Dedifferentiated amniotic fluid mesenchymal stem cell (primary cell): ENCODE results near the gene ERMAP.
"Not testable (repeated sequence)": the region's sequence is repeated elsewhere in the genome, so short reads cannot be mapped to it uniquely, and the experiment has no call there.

Experiments
- DNase-seq: peaks from one replicate; pipeline ENCODE4 v3.0.0-alpha.2; 2016; ENCODE audit errors: extremely low spot score

ERMAP gene

DNA sequence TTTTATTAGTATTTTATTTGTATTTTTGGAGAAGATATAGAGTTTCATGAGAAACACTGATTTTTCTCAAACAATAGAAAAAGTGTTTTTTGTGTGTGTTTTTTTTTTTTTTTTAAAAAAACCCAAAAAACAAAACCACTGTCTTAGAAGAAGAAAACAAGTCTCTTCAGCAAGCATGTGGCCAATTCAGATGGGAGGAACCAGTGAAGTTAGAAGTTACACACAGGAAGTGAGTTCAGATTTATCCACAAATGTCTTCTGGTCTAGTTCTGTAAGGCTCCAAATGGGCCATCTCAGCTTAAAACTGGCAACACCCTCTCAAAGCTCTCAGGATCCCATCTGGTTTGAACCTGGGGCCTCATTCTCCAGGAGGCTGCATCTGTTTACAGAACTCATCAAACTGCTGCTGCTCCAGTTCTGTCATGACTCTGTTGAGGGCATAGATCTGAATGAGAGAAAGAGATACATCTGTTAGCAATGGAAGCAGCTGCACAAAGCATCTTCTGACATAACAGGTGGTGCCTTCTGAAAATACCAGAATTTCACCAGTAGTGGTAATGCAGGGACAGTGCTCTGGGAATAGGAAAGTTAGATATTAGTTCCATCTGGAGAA is 9.8 kb upstream of the ERMAP start:
- DNase-seq, result no peak

DNA sequence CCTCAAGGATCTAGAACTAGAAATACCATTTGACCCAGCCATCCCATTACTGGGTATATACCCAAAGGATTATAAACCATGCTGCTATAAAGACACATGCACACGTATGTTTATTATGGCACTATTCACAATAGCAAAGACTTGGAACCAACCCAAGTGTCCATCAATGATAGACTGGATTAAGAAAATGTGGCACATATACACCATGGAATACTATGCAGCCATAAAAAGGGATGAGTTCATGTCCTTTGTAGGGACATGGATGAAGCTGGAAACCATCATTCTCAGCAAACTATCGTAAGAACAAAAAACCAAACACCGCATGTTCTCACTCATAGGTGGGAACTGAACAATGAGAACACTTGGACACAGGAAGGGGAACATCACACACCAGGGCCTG is 2.1 kb upstream of the ERMAP start:
- not testable (repeated sequence) for DNase-seq

DNA sequence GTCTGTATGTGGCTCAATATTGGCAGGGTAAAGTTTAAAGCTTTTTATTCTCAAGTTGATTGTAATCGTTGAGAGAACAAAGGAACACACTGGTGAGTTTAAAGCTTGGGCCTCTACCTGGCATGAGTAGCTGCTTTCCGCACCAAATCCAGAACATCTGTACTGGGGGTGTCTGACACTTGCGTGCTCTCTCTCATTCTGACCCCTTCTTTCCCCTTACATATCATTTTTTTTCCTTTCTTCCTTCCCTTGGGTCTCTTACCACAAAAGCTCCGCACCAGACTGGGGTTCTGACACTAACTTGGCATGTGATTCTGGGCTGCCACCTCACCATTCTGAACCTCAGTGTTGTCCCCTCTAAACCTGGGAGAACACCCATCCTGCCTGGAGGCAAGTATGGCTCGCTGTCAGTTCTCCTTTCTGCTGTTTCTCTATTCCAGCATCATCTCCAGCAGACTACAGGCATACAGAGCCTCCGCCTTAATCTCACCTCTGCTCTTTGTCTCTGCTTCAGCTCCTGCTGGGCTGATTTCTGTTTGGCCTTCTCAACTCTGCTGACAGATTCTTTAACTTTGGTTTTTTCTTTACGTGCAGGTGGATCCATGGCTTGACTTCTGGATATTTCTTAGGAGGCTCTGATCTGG is 859 bp upstream of the ERMAP start:
- no peak for DNase-seq

DNA sequence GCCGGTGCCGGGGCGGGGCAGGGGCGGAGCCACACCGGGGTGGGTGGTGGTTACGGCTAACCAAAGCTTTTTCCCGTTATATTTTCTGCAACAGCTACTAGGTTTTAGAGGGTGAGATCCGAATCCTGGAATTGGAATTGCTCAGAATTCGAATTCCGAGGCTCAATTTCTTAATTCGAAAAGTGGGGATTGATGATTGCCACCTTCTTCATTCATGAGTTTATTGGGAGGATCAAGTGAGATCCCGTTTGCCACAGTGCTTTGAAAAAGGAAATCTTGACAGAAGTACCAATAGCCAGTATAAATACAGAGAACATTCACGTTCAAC is 482 bp downstream of the ERMAP start:
- no peak for DNase-seq

DNA sequence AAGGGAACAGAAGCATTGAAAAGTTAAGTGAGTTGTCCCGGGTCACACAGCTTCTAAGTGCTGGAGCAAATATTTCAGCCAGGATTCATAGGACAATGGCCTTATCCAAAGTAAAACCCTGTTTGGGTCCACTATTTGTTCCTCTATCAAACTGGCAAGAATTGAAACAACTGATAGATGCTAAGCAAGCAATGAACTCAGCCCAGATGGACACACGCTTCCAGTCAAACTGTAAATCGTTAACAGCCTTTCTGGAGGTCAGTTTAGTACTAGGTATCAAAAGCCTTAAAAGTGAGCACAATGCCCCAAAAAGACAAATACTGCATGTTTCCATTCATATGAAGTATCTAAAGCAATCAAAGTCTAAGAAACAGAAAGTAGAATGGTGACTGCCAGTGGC is 1.1 kb downstream of the ERMAP start:
- DNase-seq, result no peak

DNA sequence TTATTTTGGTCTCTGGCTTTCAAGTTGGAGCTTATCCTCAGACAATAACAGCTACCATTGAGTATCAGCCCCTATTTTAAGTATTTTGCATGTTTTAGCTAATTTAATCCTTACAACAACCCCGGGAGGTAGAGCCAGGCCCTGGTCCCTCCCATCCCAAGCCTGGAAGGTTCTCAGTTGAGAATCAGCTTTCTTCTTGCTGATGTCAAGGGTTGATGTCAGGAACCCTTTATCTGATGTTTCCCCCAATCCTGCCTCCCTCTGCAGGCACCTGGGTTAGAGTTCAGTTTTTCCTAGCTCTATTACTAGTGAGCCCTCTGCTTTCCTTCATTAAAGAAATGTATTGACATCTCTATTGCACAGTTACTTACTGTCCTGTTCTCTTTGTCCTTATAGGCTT is 3.9 kb downstream of the ERMAP start:
- no peak for DNase-seq

DNA sequence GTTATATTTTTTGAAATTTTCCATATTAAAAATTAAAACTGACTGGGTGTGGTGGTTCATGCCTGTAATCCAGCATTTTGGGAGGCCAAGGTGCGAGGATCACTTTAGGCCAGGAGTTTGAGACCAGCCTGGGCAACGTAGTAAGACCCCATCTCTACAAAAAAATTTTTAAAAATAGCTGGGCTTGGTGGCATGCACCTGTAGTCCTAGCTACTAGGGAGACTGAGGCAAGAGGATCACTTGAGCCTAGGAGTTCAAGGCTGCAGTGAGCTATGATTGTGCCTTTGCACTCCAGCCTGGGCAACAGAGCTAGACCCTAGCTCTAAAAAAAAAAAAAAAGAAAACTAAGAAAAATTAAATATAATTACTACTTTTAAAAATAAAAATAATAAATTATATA is 4.8 kb downstream of the ERMAP start:
- DNase-seq, result no peak

DNA sequence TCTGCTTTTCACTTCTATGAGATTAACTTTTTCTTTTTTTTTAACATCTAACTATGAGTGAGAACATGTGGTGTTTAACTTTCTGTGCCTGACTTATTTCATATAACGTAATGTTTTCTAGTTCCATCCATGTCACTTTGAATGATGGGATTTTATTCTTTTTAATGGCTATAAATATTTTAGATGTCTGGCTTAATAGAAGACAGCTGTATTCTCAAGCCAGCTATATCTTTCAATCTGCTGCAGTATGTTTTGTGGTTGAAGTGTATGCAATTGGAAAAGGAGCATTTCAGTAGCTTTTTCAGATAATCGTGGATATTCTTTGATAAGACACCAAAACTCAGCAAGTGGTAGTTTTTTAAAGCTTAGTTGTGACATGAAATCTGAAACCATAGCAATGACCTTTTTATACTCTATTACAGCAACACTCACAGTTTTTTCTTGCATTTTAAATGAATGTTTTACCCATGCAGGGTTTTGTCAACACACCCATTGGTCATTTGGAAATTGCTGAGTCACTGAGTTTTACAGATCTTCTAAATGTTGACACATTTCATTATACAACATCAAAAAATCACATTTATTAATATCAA is 6.0 kb downstream of the ERMAP start:
- DNase-seq, result peak; percentile 60

DNA sequence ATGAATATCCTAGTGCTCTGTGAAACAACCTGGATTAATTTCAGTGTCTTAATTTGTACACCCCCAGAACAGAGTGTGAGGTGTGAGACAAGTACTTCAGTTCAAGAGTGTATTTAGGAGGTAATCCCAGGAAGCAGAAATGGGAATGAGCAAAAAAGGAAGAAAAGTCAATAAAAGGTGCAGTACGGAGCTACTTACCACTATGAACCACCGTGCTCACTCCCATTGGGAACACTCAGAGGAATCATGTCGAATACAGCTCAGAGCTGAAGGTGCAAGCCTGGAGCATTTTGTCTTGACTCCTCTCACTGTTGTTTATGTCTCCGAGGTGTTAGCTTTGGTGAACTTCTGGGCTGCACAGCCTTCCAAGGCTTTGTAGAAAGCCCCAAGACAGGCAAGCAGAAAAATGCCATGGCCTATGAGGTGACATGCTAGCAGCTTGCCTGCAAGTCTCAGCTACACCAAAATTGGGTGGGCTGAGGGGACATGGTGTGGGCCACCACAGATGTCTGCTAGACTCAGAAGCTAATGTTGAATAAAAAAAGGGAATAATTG is 7.6 kb downstream of the ERMAP start:
- no peak for DNase-seq

DNA sequence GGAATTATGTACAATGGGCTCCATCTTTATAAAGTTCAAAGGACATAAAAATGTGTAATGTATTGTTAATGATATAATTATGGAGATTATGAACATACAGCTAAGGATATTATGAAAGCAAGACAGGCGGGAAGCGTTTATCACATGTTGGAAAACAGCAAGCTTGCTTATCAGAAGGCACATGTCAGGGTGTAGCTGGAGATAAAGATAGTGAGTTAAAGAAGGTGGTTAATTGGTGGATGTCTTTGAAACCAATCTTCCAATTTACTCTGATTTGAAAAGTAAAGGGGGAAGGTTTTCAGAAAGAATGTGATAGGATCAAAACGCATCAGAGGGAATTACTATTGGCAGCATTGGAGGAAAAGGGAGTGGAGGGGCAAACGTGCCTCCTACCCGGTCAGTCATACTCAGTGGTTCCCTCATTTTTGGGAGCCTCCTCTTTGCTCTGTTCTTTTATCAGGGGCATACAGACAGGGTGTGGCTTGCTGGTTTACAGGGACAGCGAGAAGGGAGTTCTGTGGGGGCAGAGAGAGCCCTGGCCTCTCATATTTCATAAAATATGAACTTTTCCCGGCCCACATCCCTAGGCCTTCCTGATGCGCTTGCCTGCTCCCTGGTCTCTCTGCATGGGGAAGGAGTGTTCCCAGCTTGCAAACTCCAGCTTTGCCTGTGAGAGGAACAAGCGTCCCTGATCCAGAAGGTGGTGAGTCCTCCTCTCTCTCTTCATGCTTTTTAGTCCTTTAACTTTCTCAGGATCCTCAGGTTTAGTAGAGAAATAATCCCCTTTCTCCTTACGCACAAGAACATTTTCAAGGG is 8.3 kb downstream of the ERMAP start:
- DNase-seq, result no peak

DNA sequence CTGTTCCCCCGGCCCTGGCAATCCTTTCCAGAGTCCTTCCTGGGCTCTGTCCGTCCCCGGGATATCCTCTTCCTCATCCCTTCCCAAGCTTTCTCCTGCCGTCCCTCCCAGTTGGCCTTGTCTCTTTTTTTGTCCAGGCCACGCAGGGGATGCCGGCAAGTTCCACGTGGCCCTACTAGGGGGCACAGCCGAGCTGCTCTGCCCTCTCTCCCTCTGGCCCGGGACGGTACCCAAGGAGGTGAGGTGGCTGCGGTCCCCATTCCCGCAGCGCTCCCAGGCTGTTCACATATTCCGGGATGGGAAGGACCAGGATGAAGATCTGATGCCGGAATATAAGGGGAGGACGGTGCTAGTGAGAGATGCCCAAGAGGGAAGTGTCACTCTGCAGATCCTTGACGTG is 13.7 kb downstream of the ERMAP start:
- DNase-seq, result no peak

DNA sequence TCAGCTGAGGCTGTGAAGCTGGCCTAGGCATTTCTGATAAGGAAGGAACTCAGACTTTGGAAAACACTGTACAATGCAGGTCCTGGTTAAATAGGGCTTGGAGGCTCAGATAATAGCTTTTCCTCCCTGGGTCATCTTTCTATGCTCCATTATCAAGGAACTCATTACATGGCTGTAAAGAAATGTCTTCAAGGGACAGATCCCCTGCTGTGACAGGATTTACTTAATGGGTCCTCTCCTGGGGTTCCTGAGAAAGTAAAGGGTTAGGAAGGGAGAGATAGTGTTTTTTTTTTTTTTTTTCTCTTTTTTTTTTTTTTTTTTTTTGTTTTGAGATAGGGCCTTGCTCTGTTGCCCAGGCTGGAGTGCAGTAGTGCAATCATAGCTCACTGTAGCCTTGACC is 14.4 kb downstream of the ERMAP start:
- DNase-seq, result no peak

DNA sequence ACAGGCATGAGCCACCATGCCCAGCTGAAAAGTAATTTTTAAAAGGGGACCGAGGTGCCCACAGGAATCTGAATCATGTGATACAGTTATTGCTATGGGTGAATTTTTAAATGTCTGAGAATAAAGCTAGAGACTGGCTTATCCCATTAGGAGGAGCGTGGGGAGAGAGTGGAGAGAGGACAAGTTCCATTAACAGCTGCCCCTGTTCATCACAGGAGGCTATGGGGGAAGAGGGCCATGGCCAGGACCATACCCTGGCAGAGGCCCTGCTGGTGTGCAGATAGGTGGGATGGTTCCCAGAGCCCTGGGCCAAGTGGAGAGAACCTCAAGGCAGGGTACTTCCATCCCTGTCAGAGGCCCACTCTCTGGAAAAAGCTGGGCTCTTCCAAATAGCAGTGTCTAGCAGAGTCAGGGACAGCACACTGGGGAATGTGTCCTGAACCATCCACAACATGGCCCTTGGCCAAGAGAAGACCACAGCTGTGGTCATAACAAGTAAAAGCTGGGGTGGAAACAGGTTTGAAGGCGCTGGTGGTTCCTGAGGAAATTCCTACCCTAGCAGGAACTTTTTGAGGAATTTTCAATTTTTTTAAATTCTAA is 15.8 kb downstream of the ERMAP start:
- DNase-seq, result no peak

DNA sequence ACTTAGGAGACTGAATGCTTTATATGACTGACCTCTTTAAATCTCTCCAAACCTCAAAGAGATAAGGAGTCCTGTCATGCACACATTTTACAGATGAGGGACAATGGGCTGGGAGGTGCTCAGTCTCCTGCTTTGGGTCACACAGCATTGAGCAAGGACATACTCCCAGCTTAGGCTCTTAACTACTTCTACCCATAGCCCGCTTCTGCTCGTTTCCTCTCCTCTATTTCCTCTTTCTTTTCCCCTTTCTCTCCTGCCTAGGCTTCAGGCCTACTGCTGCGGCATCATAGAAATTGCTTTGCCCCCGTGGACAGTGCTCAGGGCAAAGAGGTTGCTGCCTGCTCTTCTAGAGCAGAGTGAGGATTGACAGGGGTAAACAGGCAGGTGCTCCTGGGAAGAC is 17.1 kb downstream of the ERMAP start:
- no peak for DNase-seq

DNA sequence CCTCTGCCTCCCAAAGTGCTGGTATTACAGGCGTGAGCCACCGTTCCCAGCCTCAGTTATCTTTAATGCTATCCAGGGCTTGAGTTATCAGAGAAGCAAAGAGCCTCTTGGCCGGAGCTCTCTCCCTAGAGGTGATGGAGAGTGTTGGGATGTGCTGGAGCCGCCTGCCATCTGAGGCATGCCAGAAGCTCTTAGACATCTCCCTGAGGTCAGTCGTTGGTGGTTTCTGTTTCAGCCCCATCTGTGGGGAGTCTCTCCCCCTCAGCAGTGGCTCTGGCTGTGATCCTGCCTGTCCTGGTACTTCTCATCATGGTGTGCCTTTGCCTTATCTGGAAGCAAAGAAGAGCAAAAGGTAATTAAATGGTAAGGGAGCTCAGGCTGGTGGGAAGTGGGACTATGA is 17.9 kb downstream of the ERMAP start:
- no peak for DNase-seq

DNA sequence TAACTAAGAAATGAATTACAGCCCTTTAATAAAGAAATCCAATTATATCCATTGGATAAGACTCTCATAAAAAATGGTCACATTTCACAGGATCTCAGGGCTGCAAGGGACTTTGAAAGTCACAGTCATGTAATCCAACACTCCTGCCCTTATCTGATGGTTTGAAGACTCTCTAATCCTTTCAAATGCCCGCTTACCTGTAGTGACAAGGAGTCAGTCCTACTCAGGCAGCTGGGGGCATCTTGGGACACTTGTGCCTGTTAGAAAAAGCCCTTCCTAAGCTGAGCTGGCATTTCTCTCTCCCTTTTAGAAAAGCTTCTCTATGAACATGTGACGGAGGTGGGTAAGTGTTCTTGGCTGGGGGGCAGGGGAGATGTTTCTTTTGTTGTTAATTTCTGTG is 18.5 kb downstream of the ERMAP start:
- no peak for DNase-seq

DNA sequence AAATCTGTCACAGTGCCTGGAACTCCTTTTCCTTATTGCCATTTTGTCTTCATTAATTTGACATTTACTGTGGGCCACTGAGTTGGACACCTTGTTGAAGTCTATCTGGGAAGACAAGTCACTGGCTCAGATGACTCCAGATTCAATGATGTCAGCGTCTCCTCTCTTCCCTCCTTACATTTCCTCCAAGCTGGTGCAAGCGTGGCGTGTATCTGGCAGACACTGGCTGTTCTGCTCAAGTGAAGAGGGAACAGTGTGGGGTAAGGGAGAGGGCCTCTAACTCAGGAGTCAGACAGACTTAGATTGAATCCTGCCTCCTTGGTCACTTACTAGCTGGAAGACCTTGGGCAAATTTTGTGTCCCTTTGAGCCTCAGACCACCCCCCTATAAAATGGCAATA is 20.8 kb downstream of the ERMAP start:
- DNase-seq, result no peak

DNA sequence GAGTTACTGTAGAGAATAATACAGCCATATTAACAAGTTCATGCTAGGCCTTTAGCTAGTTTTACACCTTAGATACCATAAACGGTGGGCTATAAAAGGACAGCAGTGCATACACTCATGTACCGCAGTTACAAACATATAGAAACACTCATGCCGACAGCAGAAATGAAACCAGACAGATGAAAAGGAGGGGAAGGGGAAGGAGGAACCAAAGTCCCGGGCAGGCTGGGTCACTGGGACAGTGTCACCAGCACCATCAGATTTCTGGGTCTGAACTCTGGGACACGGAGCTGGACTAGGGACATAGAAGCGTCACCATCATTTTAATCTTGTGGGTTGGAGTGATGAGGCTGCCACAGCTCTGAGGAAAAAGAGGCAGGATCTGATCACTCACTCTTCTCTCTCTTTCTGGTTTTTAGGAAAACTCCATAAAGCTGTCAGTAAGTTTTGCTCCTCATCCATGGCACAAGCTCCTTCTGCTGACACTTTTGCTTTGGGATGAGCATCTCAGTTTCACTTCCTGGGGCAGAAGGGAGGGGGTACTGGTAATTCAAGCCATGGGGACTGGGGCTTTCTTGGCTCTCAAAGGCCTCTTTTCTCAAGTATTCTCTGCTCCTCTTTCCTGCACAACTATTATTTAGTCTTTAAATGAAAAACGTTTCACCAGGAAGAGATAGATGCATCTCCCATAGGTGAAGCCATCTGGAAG is 21.7 kb downstream of the ERMAP start:
- no peak for DNase-seq

DNA sequence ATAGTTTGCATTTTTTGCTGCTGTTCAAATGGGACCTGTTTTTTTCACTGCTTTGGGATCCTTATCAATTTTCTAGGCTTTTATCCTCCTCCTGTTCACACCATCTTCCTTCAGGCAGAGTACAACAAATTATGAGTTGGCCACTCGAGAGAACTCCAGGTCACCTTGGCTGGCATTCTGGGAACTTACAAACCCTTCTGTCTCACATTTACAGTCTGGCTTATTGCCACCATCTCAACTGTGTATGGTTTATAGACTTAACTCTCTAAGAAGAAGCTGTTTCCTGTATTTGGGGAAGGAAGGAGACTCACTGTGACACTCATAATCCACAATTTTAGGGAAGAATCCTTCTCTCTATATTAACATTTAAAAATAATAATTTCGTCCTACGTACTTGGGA is 24.1 kb downstream of the ERMAP start:
- DNase-seq, result no peak

DNA sequence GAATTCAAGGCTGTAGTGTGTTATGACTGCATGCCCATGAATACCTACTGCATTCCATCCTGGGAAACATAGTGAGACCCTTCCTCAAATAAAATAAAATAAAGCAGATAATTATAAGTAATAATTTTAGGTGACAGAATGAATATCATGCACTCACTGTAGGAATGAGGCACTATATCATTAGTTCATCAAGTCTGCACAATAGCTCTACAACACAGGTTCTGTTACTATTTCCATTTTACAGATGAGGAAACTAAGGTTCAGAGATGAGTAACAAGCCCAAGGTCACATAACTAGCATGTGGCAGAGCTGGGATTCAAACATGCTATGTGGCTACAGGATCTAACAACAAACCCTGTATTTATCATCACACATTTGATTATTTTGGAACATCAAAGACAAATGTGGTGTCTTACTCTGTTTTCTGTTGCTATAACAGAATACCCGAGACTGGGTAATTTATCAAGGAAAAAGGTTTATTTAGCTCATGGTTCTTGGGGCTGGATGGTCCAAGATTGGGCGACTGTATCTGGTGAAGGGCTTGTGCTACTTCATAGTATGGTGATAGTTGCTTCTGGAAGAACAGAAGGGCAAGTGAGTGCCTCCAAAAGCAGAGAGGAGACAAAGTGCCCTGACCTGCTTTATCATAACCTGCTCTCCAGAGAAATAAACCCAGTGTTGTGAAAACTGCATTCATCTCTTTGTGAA is 24.7 kb downstream of the ERMAP start:
- DNase-seq, result no peak

DNA sequence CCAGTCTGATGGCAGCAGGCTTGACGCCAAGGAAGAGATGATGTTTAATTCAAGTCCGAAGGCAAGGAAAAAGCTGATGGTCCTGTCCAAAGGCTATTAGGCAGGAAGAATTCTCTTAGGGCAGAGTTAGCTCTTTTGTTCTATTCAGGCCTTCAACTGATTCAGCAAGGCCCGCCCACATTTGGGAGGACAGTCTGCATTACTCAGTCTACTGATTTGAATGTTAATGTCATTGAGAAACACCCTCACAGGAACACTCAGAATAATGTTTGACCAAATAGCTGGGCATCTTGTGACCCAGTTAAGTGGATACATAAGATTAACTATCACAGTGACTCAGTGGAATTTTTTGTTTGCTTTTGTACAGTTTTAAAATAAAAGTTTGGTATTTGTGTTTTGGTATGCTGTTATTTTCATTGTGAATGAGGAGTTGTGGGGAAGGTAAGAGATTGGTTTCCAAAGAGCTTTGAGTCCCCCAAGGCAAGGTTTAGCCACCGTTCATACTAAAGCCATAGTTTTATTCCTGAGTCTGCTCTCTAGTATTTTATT is 27.7 kb downstream of the ERMAP start:
- no peak for DNase-seq
